ENCODE measurements around the gene WNT16. TPM values are rescaled to one million over a fixed set of nuclear protein-coding genes. Genes with fewer than 3 reads are reported as not detected.

Gene WNT16, protein sequence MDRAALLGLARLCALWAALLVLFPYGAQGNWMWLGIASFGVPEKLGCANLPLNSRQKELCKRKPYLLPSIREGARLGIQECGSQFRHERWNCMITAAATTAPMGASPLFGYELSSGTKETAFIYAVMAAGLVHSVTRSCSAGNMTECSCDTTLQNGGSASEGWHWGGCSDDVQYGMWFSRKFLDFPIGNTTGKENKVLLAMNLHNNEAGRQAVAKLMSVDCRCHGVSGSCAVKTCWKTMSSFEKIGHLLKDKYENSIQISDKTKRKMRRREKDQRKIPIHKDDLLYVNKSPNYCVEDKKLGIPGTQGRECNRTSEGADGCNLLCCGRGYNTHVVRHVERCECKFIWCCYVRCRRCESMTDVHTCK
- not detected in 5 replicates for total RNA-seq (2022; extraction: Qiagen RNA extraction; ENCODE audit: low read depth)

DNA sequence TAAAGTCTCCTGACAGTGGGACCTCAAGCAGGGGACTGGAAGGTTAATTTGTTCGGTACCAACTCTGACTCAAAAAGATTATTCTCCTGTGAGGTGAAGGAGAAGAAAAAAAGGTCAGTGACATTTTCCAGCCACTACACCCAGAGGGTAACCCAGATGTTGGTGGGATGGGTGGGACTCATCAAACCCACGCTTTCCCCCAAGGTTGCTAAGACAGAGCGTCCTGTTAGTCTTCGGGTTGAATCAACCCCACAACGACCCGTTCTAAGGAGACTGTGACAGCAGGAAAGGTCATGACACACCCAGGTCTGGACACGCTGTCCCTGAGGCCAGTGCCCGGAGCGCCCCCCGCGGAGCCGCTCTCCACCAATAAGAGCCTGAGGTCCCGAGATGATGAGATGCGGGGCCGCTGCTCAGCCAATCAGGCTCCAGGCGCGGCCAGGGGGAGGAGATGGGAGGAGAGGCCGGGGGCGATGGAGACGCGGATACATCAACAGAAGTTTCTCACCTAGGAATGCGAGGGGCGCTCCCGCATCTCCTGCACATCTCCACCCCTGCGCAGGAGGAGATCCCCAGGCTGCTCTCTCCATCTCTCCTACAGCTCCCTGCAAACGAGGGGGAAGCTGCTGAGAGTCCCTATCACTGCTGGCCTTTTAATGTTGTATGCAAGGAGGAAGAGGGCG is at the start of gene WNT16:
TSS of gene WNT16 (plus strand) at position 493 of the 683 bp plus-strand sequence. CDS start 293 bp downstream, outside the sequence.

Other genes starting within 250 kb of the WNT16 start
- gene FAM3C, start 67.3 kb downstream of the WNT16 start, total RNA-seq (2022; extraction: Qiagen RNA extraction; ENCODE audit: low read depth), result 38.0 to 51.4 TPM (median 41.0 TPM) in 5 replicates

Measured in A549 treated with CpdA at 1 μM for 4 hours (cell line).